Kidney glomerular epithelial cell (primary cell): ENCODE results near the gene DUSP2.

Experiments
- DNase-seq: peaks from one replicate; lab custom pipeline; 2025; lab: John Stamatoyannopoulos, UW

The DUSP2 gene

DNA sequence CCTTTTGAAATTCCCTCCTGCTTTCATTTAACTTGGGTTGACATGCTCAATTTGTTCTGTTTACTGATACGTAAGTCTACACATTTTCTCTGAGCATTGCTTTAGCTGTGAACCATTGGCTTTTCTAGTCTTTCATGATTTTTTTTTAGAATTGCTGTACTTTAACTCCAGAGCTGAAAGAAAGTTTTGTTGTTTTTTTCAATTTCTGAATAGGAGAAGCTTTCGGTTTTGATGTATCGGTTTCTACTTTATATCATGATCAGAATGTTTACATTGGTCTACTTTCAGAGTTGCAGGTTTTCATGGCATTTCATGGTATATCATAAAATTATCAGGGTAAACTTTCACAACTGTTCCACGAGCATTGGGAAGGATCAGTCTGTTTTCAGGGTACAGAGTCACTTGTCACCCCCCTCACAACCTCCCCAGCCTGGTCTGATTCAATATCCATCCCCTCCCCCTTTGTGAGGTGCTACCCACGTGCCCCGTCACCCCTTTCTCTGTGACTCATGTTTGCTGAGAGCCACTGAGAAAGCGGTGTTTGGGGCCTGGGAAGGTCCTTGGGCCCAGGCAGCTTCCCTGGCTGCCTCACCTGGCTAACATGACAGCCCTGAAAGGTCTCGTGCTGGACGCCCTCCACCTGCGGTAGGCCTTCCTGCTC is 14.0 kb downstream of the DUSP2 start:
- DNase-seq = no peak

DNA sequence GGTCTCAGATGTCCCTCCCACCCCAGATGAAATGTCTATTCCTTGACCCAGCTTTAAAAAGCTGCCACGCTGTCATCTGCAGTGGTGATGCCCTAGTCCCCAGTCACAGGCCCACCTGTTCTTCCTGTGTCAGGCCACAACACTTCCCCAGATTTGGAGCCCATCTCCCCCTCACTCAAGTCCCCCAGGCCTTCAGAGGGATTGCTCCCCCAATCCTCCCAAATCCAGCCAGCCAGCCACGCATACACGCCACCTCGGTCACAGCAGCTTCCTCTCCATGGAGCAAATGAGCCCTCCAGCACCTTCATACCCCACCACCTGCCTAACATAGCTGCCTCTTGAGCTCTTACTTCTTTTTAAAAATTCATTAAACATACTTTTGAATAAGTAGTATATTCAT is 14.8 kb downstream of the DUSP2 start:
- DNase-seq = no peak

DNA sequence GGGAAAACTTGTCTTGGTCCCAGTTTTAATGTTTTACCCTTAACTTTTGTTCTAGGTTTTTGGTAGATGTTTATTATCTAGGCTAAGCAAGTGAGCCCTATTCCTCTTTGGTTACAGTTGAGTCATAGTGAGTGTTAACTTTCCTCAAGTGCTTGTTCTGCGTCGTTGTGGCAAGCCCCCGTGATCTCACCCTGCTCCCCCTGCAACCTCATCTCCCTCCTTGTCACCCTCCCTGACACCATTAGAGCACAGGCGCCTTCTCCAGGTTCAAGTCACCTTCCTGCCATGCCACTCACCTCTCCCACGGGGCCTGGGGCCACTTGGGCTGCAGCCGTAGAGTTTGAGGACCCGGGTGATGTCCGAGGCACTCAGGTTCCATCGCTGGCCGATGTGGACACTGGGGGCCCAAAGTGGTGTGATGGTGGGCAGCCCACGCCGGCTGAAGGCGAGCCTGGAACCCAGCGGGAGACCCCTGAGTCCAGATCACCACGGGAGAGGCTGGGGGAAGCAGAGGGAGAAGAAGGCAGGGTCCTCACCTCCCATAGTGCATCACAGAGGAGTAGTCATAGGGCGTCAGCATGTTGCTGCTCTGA is 15.6 kb downstream of the DUSP2 start:
- no peak for DNase-seq

DNA sequence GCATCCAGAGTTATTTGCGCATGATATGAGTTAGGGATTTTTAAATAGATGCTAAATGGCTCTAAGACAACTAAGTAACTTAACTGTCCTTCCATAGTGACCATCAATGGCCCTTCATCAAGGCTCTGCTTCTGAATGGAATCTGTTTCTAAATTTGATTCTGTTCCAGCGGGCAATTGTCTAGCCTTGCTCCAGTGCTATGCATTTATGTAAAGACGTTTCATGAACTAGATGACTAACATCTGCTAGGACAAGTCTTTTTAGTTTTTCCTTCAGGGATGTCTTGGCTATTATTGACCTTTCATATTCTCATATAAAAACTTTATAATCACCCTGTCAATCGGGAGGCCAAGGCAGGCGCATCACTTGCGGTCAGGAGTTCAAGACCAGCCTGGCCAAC is 16.8 kb downstream of the DUSP2 start:
- no peak for DNase-seq

DNA sequence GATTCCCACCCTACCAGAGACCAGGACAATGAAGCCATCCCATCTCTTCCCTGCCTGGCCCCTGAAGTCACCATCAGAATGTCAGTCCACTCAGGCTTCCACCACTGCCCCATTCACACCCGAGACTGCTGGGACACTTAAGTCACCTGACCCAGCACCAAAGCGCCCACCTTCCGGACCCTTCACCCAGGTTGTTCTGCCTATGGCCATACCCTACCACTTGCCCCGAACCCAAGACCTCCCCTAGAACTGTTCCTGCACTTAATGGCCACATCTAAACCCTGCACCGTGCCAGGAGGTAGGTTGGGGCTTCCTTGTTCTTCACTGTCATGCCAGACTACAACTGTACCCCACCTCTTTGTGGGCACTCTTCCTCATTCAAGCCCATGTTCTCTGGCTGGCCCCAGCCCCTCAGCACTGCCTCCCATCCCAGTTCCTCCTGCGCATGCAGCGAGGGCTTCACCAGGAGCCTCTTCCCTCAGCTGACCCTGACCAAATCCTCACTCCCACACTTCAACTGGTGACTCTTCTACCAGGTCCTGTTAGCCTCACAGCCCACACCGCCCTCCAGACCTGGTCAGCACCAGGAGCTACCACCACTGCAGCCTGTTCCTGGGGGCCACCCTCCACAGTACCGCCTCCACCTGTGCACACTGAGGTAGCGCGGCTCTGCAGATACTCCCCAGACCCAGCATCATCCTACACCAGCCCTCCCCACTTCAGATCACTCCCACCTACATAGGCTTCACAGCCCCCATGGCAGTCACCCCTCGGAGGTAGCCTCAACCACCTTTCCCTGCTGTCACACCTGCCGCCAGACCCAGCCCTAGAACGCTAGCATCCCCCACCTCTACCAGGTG is 20.6 kb downstream of the DUSP2 start:
- DNase-seq = no peak

DNA sequence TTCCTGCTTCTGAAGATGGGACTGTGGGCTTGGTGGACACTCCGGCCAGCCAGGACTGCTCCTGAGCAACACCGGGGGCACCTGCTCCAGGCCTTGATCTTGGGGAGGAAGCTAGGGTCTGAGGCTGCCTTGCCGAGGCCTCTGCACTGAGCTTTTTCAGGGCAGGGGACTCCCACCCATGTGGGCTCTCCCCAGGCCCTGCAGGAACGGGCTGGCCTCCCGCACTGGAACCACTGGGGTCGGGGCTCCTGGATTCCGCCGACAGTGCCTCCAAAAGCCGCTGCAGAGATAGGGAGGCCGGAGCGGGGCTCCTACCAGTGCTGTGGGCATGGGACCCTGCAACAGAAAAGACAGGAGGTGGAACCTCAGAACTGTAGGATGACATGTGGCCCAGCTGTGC is 21.3 kb downstream of the DUSP2 start:
- no peak for DNase-seq

DNA sequence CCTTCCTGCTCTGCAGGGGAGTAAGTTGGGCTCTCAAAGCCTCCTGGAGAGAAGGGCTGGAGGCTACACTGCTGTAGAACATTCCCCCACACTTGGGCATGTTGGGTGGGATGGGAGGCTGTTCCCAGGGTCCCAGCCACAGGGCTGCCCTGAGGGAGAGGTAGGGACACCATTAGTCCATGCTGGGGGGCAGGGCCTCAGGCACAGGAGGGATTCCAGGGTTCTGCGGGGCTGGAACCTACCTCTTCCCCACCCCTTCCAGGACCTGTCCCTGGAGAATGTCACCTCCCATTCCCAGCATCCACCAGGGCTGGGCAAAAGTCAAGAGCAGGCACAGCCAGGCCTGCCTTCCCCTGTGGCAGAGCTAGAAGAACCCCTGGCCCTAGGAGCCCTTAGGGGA is 21.9 kb downstream of the DUSP2 start:
- DNase-seq = no peak

DNA sequence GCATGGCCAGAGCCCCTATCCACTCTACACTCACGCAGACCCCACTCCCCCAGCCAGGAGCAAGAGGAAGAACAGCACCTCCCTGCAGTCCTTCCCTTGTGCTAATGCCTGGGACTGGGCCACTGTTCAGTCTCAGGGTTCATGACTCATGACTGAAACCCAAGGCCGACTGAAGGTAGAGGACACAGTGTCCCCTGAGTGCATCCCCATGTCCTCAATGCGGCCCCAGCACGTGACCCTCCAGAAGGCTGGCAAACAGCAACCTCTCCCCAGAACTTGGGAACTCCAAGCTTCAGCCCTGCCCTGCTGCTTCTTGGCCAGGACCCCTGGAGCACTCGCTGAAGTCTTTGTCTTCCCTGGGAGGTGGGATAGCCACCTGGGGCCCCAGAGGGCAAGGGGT is 22.8 kb downstream of the DUSP2 start:
- DNase-seq = no peak

DNA sequence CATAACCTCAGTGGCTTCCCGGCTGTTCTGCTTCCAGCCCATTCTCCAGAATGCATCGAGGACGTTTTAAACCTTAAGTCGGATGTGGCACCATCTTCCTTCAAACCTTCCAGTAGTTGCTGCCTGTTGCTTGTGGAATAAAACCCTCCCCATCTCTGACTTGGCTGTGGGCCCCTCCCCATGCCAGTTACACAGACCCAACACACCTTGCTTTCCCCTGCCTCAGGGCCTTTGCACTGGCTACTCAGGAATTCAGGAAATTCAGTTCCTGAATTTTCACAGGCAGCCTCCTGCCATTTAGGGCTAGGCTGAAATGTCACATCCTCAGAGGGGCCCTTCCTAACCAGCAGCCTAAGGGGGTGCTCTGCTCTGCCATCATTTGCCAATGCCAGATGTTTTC is 23.8 kb downstream of the DUSP2 start:
- no peak for DNase-seq

DNA sequence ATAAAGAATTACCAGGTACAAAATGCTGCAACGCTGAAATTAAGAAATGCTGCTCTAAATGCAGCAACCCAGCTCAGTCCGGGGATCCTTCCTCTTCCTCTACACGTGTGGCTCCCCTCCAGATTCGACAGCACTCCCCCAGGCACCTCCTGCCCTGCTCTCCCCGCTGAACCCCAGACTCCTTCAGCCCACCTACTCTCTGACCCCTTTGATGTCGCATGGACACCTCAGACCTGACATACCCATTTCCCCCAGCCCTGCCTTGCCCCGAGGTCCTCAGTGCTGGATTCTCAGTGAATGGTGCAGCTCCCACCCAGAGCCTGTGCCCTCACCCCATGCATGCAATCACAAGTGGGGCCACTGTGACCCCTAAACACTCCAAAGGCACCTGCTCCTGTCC is 24.2 kb downstream of the DUSP2 start:
- no peak for DNase-seq

DNA sequence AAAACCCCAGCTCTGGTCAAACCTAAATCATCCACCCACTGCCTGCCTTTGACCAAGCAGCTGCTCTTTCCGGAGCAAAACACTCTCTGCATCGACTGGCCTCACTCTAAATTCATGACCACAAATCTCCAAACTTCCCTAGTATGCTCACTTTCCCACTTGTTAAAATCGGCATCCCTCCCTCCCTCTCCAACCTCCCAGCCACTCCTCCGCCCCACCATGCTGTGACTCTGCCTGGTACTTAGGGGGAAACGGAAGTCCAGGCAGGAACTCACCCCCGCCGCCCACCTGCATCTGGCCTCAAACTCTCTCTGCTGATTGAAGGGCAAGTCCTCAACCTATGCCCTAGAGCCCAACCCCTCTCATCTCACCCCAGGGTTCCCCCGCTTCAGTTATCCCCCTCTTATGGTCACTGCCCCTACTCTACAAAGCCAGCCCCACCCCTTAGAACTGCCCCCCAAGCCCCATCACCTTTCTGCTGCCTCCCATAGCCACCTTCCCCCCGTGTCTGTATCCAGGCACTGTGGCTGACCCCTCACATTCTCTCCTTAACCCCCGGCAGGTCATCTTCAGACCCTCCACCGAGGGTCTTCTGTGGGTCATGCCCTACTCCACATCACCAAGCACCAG is 25.0 kb downstream of the DUSP2 start:
- DNase-seq = no peak

DNA sequence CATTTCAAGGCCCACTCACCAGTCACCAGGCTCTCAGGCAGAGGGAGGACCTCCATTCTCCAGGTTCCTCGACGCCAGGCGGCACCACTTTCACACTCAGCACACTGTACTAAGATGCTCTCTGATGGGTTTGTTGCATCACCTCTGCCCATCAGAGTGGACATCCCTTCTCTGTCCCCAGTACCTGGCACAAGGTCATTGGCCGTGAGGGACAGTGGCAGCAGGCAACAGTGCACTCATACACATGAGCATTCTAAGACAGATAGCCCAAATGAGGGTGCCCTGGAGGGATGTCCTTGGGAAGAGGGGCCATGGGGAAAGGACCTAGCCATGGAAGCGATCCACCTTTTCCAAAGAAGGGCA is 25.9 kb downstream of the DUSP2 start:
- DNase-seq = no peak

DNA sequence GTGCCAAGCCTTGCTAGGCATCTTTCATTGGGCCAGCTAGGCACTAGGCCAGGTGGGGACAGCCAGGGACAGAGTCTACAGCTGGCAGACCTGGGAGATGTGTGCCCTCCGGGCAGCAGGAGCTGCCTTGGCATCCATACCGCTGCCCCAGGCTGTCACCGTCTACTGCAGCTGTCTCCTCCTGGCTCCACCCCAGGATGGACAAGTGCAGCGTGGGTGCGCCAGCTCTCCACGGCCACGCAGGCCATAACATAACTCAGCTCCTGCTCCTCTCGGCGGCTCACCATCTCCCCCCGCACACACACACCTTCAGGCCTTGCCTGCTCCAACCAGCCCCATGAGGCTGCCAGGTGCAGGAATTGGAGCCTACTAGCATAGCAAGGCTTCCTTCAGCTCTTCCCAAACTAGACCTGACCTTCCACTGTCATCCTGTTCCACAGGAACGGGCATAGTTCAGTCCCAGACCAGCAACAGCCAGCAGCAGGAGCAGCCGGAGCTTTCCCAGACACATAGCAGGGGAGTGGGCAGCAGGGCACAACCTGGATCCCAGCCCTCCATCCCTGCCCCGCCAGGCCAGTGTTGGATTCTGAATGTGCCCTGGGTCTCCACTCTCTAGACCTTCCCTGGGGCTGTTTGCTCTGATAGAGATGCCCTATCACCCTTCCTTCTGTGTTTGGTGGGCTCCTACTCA is 26.4 kb downstream of the DUSP2 start:
- DNase-seq = no peak

DNA sequence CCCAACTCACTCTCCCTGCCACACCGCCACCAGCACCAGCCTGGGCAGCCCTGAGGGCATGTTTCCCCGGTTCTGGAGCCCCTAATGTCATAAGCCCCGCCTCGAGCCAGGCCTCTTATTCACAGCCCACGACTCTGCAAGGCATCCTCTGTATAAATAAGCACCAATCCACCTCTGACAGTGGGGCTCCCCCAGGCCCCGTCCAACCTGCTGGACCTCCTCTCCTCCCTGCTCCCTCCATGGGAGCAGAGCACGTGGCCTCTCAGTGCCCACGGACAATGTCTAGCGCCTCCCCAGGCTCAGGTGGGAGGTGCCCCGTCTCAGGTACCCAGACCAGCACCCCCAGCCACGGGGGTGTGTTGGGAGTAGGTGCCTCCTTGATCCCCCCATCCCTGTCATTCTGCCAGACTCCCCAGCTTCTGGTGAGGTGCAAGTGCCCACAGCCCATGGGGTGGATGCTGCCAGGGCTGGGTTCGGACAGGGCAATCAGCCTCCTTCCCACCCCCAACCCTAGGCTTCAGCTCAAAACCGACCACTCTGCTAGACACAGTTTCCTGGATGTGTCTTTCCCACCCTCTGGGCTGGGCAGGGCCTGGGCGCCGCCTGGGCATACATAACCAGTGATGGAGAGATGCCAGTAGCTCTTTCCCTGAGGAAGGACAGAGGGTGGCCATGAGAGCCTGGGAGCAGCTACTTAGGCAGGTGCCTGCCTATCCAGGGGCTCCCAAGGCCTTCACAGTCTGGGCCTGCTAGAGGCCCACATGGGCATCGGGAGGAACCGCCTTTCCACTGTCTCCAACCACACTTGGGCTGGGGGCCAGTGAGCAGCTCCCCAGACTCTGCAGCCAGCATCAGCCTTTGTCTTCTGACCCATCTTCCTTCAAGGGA is 27.3 kb downstream of the DUSP2 start:
- DNase-seq = no peak

DNA sequence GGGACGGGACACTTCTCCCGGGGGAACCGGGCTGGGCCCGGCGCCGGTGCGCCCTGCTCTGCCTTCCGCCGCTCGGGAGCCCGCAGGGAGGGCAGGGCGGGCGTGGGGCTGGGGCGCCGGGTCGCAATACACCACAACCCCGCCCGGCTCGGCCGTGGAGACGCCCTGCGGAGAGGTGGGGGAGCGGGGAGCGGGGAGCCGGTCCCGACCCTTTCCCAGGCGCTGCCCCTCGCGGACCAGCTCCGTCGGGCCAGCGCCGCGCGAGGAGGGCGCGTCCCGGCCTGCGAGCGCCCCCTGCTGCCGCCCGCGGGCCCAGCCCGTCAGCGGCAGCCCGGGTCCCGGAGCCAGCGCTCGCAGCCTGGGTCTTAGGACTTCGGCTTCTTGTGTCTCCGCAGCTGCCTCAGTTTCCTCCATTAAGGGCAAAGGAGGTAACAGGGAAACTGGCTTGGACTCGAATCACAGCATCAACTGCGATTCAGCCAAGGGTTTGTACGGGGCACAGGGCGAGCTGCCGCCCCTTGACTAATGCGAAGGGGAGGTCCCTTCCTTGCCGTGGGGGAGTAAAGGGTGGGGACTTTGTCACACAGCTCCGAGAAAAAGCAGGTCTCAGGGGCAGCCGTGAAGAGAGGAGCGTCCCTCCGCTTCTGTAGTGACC is 28.2 kb downstream of the DUSP2 start:
- DNase-seq = no peak

DNA sequence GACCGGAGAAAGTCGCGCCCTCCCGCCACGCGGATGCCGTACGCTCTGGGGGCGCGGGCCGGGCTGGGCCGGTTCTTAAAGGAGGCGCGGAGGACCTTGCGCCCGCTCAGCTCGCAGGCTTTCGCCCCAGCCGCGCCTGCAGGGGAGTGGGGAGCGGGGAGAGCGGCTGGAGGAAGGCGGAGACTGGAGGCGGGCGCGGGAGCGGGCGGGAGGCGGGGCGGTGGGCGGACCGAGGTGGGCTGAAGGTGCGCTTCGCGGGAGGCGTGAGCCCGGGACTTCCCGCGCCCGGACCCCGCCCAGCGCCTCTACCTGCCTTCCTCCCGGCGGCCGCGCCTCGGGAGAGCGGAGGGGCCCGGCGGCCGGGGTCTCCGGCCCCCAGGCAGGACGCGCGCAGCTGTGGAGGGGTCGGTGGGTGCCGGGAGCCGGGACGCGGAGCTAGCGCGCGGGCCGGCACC is 28.8 kb downstream of the DUSP2 start, which contains the start of gene ADRA2B:
ADRA2B (minus strand) TSS at position 148 of the 455 bp plus-strand sequence. CDS start 422 bp downstream, outside the sequence.
- DNase-seq = no peak

DNA sequence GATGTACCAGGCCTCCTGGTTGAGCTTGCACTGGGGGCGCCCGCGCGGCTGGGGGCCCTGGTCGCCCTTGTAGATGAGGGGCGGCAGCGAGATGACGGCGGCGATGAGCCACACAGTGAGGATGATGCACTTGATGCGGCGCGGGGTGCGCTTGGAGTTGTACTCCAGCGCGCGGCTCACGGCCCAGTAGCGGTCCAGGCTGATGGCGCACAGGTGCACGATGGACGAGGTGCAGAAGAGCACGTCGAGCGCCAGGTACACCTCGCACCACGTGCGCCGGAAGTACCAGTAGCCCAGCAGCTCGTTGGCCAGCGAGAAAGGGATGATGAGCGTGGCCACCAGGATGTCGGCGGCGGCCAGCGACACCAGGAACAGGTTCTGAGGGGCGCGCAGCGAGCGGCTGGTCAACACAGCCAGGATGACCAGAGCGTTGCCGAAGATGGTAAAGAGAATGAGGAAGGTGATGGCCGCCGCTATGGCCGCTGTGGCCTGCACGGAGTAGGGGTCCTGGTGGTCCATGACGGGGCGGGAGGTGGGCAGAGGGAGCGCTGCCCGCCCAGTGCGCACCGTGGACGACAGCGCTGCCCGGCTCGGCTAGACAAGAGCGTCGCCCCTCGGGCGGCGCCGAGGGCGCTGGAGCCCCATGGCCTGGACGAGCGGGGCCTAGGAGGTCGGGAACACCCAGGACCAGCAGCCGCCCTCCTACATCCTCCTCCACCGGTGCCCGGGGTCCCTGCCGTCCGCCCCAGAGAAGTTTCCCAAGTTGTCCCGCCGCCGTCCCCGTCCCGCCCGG is 29.4 kb downstream of the DUSP2 start:
- DNase-seq = no peak

DNA sequence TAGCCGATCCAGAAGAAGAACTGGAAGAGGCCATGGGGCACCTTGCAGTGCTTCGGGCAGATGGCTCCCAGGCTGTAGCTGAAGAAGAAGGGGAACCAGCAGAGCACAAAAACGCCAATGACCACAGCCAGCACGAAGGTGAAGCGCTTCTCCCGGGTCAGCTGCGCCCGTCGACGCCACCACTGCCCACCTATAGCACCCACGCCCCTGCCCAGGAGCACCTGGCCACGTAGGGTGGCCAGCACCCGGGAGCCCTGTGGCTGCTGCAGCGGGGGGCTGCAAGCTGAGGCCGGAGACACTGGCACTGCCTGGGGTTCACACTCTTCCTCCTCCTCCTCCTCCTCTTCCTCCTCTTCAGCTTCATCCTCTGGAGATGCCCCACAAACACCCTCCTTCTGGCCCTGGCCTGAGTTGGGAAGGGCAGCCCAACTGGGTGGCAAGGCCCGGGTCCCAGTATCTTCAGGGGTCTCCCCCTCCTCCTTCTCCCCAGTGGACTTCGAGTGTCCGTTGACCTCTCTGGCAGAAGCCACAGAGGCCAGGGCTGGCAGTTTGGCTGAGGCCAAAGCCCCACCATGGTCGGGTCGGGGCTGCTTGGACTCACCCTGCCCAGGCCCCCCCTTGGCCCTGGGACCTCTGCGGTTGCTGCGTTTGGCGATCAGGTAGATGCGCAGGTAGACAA is 30.2 kb downstream of the DUSP2 start:
- DNase-seq = no peak

DNA sequence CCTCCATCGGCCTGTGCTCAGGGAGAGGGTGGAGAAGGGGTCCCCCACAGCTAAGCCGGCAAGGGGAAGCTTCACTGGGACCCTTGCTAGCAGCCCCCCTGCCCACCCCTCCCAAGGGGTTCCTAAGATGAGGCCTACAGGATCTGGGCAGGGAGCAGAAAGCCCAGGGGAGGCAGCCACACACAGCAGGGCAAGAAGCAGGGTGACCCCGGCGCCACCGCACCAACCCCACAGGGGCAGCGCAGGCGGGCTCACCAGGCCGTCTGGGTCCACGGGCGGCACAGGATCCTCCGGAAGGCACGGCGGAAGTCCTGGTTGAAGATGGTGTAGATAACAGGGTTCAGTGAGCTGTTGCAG is 30.7 kb downstream of the DUSP2 start:
- DNase-seq = no peak
